ENCODE data around the gene PCBP3. TPM values are rescaled to one million over a fixed set of nuclear protein-coding genes. Genes with fewer than 3 reads are reported as not detected.

PCBP3 gene
- total and polyA plus RNA-seq, 8 donors = 0.83 to 4.3 (median 1.7) TPM

- no peak for TF ChIP-seq CTCF (IDR thresholded peaks at IDR 0.05)
- WGBS, 2 donors = 75 to 88% methylated on average over 27 of the region's 27 CpGs
Measured at GRCh38 chr21:45908536-45909237, 265.2 kb downstream of the PCBP3 start.

GRCh38 chr21:45909238-45909988 lies 265.9 kb downstream of the PCBP3 start:
- no peak overlapping the region for H3K27ac ChIP-seq
- FAIRE-seq (no peak), DNase-seq (peak in 1 of 6 donors; percentile 52), ATAC-seq (no peak)
- TF ChIP-seq CTCF (IDR thresholded peaks at IDR 0.05) = no peak
- intact Hi-C loops (cut with DNase I) = no loop called here
- no peaks in the 10 kb centered on the region for H3K36me3 ChIP-seq
- H3K27me3 ChIP-seq = no peaks in the 10 kb centered on the region
- WGBS, 2 donors = 69 to 80% methylated on average over 19 to 23 of the region's 23 CpGs
- H3K4me3 ChIP-seq = no peak overlapping the region
- H3K4me1 ChIP-seq = no peaks in the 10 kb centered on the region
- H3K9me3 ChIP-seq = no peaks in the 10 kb centered on the region

More at GRCh38 chr21:45908536-45909237, 265.2 kb downstream of the PCBP3 start:
- FAIRE-seq = no peak
- Histone ChIP-seq H3K27ac (no peak overlapping the region), H3K9me3 (no peaks in the 10 kb centered on the region), H3K36me3 (no peaks in the 10 kb centered on the region), H3K27me3 (no peaks in the 10 kb centered on the region), H3K4me1 (no peaks in the 10 kb centered on the region), H3K4me3 (no peak overlapping the region)
- peak in 1 of 6 donors; percentile 41 for DNase-seq
- intact Hi-C loops (cut with DNase I) = no loop called here
- no peak for ATAC-seq

- Histone ChIP-seq H3K27me3 (no peaks in the 10 kb centered on the region), H3K27ac (no peak overlapping the region), H3K36me3 (no peaks in the 10 kb centered on the region), H3K4me1 (no peaks in the 10 kb centered on the region), H3K9me3 (no peaks in the 10 kb centered on the region), H3K4me3 (no peak overlapping the region)
- ATAC-seq = no peak
- intact Hi-C loops (cut with DNase I) = loop anchor here in 1 of 3 donors (10.0 kb wide), 1 partner anchor 65 kb away; no protein-coding TSS in a partner anchor
- 29 to 35% methylated on average over 5 of the region's 5 CpGs for WGBS, 2 donors
- DNase-seq = peak in 1 of 6 donors; percentile 41
- TF ChIP-seq CTCF (IDR thresholded peaks at IDR 0.05) = no peak
- FAIRE-seq = no peak
Measured at GRCh38 chr21:45910155-45910547, 266.6 kb downstream of the PCBP3 start.

GRCh38 chr21:45910548-45911221 lies 267.2 kb downstream of the PCBP3 start:
- 66 to 74% methylated on average over 24 to 28 of the region's 28 CpGs for WGBS, 2 donors
- ATAC-seq (no peak), DNase-seq (peak in 1 of 6 donors; percentile 57), FAIRE-seq (no peak)
- H3K4me1 ChIP-seq = no peaks in the 10 kb centered on the region
- no peak for TF ChIP-seq CTCF (IDR thresholded peaks at IDR 0.05)
- no peaks in the 10 kb centered on the region for H3K36me3 ChIP-seq
- H3K27ac ChIP-seq = no peak overlapping the region
- H3K9me3 ChIP-seq = no peaks in the 10 kb centered on the region
- intact Hi-C loops (cut with DNase I) = loop anchor here in 1 of 3 donors (10.0 kb wide), 1 partner anchor 64 kb away; no protein-coding TSS in a partner anchor
- H3K27me3 ChIP-seq = no peaks in the 10 kb centered on the region
- H3K4me3 ChIP-seq = no peak overlapping the region

Measured in pancreas (tissue), 10 donors.